NCI-H2196 treated with DMSO at 0.1 percent for 48 hours (cell line): Measurements from ENCODE around the gene MYLK.
A peak's percentile ranks its signal among the peaks of the same experiment; 100 is the strongest.
"Not testable (repeated sequence)": the region's sequence is repeated elsewhere in the genome, so short reads cannot be mapped to it uniquely, and the experiment has no call there.

Source experiments
- DNase-seq: peaks from one replicate; lab custom pipeline; 2025; ENCODE audit not compliant: unreplicated experiment; lab: John Stamatoyannopoulos, UW

Gene MYLK, protein sequence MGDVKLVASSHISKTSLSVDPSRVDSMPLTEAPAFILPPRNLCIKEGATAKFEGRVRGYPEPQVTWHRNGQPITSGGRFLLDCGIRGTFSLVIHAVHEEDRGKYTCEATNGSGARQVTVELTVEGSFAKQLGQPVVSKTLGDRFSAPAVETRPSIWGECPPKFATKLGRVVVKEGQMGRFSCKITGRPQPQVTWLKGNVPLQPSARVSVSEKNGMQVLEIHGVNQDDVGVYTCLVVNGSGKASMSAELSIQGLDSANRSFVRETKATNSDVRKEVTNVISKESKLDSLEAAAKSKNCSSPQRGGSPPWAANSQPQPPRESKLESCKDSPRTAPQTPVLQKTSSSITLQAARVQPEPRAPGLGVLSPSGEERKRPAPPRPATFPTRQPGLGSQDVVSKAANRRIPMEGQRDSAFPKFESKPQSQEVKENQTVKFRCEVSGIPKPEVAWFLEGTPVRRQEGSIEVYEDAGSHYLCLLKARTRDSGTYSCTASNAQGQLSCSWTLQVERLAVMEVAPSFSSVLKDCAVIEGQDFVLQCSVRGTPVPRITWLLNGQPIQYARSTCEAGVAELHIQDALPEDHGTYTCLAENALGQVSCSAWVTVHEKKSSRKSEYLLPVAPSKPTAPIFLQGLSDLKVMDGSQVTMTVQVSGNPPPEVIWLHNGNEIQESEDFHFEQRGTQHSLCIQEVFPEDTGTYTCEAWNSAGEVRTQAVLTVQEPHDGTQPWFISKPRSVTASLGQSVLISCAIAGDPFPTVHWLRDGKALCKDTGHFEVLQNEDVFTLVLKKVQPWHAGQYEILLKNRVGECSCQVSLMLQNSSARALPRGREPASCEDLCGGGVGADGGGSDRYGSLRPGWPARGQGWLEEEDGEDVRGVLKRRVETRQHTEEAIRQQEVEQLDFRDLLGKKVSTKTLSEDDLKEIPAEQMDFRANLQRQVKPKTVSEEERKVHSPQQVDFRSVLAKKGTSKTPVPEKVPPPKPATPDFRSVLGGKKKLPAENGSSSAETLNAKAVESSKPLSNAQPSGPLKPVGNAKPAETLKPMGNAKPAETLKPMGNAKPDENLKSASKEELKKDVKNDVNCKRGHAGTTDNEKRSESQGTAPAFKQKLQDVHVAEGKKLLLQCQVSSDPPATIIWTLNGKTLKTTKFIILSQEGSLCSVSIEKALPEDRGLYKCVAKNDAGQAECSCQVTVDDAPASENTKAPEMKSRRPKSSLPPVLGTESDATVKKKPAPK (N-terminal part only)

DNA sequence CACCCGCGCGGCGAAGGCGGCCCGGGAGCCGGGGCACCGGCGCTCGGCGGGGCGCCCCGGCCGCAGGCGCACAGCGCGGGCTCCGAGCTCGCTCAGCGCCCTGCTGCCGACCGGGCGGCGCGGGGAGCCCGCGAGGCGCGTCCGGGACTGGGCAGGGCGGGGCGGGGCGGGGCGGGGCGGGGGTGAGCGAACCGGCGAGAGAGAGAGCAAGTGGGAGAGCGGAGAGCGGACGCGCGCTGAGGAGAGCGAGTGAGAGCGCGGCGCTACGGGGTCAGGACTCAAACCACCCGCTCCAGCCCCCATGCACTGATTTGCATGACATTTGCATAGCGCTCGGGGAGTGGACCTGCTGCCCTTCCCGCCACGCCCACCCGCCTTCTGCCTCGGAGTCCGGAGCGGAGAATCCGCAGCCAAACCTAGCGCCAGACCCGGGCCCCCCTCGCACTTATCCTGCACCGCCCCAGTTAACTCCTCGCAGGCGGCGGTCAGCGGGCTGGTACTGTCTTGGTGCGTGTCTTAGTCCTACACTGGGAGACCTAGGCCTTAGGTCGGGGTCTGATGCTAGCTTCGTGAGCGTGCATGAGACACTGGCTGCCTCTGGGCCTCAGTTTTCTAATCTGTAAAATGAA lies at the start of gene MYLK:
Gene MYLK, minus strand, starts transcription at position 130 of the 629 bp plus-strand sequence. CDS start 90,491 bp downstream, outside the sequence.
- peak; percentile 97 for DNase-seq

DNA sequence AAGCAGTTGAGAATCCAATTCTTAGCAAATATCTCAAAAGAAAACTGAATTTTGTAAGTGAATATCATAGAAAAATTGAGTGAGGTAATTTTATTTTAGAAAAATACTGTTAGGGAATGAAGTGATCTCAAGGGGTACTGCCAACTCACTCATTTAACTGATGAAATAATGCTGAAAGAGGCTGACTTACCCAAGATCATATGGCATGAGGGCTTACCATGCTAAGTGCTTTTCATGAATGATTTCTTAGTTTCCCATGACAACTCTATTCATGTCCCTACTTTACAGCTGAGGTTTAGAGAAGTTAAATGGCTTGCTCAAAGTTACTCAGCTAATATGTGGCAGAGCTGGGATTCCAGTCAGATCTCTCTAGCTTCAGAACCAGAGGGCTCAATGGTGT lies 46.3 kb upstream of the MYLK start:
- DNase-seq, result no peak

DNA sequence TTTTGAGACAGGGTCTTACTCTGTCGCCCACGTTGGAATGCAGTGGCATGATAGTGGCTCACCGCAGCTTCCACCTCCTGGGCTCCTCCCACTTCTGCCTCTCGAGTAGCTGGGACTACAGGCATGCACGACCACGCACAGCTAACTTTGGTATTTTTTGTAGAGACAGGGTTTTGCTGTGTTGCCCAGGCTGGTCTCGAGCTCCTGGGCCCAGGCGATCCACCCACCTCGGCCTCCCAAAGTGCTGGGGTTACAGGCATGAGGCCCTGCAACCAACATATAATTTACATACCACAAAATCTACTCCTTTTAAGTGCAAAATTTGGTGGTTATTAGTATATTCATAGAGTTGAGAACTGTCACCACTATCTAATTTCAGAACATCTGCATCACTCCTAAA lies 45.2 kb upstream of the MYLK start:
- DNase-seq, result no peak

DNA sequence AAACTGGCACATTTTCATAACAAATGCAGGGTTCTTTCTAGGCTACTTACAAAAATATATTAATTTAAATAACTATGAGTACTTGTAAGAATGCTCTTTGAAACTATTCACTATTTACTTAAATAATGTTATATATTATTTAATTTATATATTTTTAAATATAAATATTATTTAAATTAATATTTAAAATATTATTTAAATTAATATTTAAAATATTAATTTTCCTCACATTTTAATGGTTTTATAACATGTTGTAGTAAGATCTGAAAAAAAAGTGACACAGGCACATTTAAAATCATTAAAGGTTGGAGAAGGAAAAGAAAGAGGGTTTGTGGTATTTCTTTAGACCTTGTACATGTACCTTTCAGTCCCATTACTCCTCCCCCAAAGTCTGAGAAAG lies 42.3 kb upstream of the MYLK start:
- no peak for DNase-seq

DNA sequence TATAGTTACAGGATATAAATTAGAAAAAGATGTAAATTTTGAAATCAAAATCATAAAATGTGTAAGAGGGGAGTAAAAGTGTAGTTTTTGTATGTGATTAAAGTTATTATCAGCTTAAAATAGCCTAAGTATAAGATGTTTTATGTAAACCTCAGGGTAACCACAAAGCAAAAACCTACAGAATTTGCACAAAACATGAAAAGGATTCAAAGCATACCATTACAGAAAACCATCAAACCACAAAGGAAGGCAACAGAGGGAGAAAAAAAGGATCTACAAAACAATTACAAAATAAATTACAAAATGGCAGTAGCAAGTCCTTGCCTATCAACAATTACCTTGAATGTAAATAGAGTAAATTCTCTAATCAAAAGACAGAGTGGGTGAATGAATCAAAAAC lies 36.7 kb upstream of the MYLK start:
- no peak for DNase-seq

DNA sequence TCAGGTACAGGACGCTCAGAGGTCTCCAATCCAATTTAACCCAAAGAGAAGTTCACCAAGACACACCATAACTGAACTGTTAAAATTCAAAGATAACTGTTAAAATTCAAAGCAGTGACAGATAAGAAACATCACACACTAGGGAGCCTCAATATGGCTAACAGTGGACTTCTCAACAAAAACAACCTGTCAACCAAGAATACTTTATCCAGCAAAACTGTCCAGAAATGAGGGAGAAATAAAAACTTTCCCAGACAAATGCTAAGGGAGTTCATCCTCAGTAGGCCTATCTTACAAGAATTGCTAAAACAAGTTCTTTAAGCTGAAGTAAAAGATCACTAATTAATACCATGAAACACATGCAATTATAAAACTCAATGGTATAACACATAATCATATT lies 36.3 kb upstream of the MYLK start:
- no peak for DNase-seq

DNA sequence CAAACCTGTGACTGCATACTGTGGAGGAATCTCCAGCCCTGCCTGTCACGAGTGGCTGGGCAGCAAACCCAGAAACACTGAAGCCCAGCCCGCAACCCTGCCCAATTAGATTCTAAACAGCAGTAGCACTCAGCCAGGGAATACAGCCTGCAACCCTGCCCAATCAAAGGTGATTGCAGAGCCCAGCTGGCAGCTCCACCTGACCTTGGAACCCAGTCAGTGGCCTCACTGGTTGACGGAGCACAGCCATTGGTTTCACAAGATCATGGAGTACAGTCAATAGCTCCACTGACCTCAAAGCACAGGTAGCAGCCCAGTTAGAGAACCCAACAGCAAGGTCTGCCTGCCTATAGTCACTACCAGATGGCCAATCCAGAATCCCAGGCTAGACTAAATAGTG lies 35.2 kb upstream of the MYLK start:
- DNase-seq, result no peak

DNA sequence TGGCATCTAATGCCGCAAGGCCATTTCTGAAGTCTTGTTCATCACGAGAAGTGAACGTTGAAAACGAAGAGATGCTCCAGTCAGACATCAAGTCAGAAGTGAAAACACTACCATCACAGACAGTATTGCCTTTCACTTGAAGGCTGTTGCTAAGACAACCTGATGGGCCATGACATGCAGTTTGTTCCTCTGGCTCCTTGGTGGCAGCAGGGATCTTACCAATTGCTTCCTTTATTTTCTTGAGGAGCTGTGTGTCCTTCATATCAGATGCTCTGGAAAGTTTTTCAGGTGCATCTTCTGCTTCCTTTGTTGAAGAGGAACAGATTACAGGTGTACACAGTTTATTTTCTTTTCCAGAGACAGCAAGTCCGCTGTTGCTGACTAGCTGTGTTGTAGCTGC lies 30.7 kb upstream of the MYLK start:
- DNase-seq, result no peak

DNA sequence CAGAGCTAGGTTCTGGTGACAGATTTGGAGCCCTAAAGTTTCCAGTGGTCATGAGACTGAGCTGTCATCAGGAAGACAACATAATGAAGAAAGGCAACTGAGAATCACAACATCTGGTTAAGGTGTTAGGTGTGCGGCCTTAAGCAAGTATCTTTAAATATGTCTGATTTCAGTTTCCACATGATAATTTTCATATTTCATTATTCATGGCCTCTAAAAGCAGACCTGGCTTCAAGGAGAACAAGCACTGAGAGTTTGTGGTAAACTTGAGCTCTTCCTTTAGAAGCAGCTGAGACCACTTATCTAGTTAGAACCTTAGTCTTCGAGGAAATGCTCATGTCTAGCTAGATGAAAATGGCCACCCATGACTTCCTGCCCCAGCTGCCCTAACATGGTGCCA lies 25.7 kb upstream of the MYLK start:
- no peak for DNase-seq

DNA sequence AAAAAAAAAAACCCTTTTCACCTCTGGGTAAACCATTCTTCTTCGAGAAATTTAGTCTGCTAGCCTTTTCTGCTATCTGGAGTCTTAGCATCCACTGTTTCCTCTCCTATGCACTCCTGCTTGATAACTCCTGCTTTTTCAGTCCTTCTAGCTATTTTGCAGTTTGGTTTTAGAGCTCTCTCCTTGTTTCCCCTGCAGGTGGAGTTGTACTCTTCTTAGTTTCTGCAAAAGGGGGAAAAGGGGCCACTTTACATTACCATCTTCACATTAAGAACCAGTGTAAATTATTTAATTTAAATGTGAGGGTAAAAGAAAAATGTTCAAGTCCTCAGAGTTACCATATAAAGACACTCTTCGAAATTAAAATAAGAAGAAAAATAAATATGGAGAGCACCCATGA lies 23.6 kb upstream of the MYLK start:
- DNase-seq, result no peak

DNA sequence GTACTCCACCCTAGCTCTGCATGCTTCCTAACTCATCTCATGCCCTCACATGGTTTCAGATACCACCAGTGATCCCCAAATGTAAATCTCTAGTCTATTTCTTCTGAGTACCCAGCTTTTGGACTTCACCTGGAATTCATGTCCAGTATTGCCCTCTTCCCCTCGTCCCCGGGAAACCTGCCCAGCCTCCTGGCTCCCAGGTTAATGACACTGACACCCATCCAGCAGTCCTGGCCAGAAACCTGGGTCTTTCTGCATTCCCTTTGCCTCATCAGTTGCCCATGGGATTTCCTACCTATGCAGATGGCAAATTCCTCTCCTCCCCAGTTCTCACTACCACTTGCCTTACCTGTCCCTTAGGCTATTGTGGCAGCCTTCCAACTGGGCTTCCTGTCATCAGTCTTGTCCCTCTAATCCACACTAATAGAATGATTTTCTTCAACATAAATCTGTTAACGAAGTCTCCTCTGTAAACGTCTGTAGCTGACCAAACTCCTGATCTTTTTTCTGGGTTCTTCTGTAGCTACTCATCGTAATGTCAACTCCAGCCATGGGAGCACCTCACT lies 15.3 kb upstream of the MYLK start:
- DNase-seq, result no peak

DNA sequence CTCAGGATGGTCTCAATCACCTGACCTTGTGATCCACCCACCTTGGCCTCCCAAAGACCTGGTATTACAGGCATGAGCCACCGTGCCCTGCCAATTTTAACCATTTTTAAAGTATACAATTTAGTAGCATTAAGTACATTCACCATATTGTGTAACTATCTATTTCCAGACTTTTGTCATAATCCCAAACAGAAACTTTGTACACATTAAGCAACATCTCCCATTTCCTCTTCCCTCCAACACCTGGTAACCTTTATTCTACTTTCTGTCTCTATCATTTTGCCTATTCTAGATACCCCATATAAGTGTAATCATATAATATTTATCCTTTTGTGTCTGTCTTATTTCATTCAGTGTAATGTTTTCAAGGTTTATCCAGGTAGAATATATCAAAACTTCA lies 8.9 kb upstream of the MYLK start:
- DNase-seq, result no peak

DNA sequence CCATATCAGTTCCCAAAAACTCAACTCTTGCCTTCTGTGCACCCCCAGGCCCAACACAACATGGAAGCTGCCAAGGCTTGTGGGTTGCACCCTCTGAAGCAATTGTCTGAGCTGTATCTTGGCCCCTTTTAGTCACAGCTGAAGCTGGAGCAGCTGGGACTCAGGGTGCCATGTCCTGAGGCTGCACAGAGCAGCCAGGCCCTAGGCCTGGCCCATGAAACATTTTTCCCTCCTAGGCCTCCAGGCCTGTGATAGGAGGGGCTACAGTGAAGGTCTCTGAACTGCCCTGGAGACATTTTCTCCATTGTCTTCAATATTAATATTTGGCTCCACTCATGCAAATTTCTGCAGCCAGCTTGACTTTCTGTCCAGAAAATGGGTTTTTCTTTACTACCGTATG lies 8.1 kb upstream of the MYLK start:
- no peak for DNase-seq

DNA sequence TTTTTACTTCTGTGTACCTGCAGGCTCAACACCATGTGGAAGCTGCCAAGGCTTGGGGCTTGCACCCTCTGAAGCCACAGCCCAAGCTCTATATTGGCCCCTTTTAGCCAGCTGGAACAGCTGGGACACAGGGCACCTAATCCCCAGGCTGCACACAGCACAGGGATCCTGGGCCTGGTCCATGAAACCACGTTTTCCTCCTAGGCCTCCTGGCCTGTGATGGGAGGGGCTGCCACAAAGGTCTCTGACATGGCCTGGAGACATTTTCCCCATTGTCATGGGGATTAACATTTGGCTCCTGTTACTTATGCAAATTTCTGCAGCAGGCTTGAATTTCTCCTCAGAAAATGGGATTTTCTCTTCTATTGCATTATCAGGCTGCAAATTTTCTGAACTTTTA lies 6.9 kb upstream of the MYLK start:
- DNase-seq, result not testable (repeated sequence)

DNA sequence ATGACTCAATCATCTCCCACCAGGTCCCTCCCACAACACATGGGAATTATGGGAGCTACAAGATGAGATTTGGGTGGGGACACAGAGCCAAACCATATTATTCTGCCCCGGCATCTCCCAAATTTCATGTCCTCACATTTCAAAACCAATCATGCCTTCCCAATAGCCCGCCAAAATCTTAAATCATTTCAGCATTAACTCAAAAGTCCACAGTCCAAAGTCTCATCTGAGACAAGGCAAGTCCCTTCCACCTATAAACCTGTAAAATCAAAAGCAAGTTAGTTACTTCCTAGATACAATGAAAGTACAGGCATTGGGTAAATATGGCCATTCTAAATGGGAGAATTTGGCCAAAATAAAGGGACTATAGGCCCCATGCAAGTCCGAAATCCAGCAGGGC lies 6.0 kb upstream of the MYLK start:
- DNase-seq, result not testable (repeated sequence)

DNA sequence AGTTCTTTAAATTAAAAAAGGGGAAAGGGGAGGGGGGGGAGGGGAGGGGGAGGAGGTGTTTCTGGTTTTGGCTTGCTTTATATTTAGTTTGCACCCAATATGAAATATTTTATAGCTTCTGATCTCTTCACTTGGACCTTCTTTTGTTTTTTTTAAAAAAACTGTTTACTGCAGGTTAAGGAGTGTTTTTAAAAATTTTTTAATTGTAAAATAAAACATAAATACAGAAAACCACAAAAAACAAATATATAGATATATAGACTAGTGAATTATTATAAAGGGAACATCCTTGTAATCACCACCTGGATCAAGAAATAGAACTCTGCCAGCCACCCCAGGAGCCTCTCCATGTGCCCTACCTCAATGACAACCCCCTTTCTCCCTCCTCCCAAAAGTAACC lies 861 bp upstream of the MYLK start:
- no peak for DNase-seq

DNA sequence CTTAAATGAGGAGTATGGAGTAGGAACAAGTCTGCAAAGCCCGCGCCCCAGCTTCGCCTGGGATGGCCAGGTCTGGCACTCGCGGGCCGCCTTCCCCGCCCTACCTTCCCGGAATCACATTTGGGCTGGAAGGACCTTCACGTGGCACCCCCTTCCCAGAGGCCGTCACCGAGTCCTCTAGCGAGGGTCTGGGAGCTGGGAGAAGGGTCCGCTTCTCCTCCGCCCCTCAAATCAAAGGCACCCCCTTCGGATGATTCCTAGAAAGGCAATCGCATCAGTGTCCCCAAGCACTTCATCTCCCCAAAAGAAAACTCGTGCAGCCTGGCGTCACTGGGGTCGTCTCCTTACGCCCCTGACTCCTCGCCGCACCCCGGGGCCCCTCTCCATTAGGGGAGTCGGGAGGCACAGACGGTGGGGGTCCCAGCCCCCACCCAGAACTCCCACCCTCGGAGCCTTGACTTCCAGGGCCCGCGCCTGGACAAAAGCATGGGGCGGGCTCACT lies 380 bp downstream of the MYLK start:
- DNase-seq, result no peak

DNA sequence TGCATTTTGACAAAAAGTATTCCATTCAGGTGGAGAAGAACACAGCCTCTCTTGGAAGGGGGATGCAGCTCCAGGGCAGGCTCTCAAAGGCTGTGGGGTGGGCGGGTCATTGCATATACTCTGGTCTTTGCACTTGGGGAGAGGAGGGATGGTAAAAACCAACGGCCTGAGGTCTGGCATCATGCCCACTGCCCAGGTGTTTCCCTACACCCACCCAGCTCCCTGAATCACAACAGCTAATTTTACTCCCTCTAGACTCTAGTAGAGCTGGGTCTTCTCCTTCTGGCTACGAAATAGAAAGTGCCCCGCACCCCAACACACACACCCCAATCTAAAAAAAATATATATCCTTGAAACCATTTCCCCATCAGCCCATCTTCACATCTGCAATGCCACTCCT lies 1.0 kb downstream of the MYLK start:
- DNase-seq, result no peak

DNA sequence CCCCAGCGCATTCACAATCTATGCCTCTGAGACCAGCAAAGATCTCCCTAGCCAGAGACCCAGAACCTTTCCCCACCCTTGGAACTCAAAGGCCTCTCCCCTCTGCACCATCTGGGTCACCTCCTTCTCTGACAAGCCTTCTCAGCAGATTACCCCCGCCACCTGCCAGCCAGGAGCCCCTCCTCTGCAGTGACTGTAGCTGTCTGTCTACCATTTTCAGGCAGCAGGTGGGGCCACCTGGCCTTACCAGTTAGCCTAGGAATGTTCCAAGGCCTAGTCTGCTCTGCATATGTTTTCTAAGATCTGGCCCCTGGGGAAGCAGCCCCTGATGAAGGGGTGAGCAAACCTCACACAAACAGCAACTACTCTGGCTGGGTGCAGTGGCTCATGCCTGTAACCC lies 2.4 kb downstream of the MYLK start:
- DNase-seq, result no peak

DNA sequence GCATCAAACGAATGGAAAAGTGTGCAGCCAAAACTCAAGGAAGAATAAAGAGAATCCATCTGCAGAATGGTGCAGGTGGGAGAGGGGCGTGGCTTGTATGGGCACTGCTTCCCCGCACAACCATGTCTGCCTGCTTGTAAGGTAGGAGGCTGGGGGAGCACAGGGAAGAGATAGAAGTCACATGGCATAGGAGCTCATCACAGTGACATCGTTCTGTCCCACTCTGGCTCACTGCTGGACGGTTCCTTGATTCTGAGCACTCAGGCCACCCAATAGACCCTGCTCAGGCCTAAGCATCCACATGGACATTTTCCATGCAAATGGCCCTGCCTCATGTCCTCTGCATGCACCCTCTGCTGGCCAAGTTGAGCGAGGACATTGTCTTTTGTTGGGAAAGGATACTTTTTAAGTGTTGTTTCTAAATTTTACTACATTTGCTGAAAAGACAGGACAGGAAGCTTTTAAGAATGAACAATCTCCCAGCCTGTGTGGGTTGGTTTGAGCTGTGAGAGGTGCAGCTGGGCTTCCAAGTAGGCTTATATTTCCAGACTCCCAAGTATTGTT lies 3.1 kb downstream of the MYLK start:
- DNase-seq, result peak; percentile 10
